NCI-H446 treated with DMSO at 0.1 percent for 48 hours (cell line): ENCODE measurements around the gene AMDHD1.
A peak's percentile ranks its signal among the peaks of the same experiment; 100 is the strongest.

Experiments
- DNase-seq: peaks from one replicate; lab custom pipeline; 2025; lab: John Stamatoyannopoulos, UW

AMDHD1 gene

GRCh38 chr12:95995238-95996031 lies 52.3 kb downstream of the AMDHD1 start:
- no peak for DNase-seq

- DNase-seq, result no peak
Measured at GRCh38 chr12:95996034-95996658, 53.0 kb downstream of the AMDHD1 start, which contains the start of gene HAL. Gene HAL (minus strand): TSS chr12:95996344. CDS start chr12:95995910, 434 bp downstream.

- DNase-seq, result no peak
Measured at GRCh38 chr12:95997276-95997675, 54.1 kb downstream of the AMDHD1 start.

- no peak for DNase-seq
Measured at GRCh38 chr12:95997911-95998510, 54.9 kb downstream of the AMDHD1 start.

- peak; percentile 1 for DNase-seq
Measured at GRCh38 chr12:95998611-95999286, 55.6 kb downstream of the AMDHD1 start.

- no peak for DNase-seq
Measured at GRCh38 chr12:95999484-95999883, 56.4 kb downstream of the AMDHD1 start.

GRCh38 chr12:96000858-96001257 lies 57.7 kb downstream of the AMDHD1 start:
- DNase-seq, result no peak

- no peak for DNase-seq
Measured at GRCh38 chr12:96006727-96007126, 63.6 kb downstream of the AMDHD1 start.

GRCh38 chr12:96007729-96008128 lies 64.6 kb downstream of the AMDHD1 start:
- no peak for DNase-seq

- no peak for DNase-seq
Measured at GRCh38 chr12:96014943-96015599, 71.9 kb downstream of the AMDHD1 start.

GRCh38 chr12:96015672-96016071 lies 72.5 kb downstream of the AMDHD1 start:
- peak; percentile 1 for DNase-seq
